ENCODE measurements around the gene EFNA5. TPM values are rescaled to one million over a fixed set of nuclear protein-coding genes. Genes with fewer than 3 reads are reported as not detected.

Gene EFNA5
- total and polyA plus RNA-seq, 5 experiments from 2014 or later, result 0.03 TPM; not detected in 4

GRCh38 chr5:107518616-107519015 is 152.1 kb downstream of the EFNA5 start:
- Mint-ChIP-seq H3K27me3 (peaks cover 1 to 12% (median 4%) of the 10 kb centered on the region in 5 donors), H3K4me1 (peaks cover 0 to 7% (median 0%) of the 10 kb centered on the region in 4 donors), H3K27ac (no peak overlapping the region), H3K4me3 (no peak overlapping the region), H3K9me3 (no peaks in the 10 kb centered on the region), H3K36me3 (no peaks in the 10 kb centered on the region)
- ATAC-seq (no peak), DNase-seq (no peak)
- POLR2A ChIA-PET, result no interaction called here

GRCh38 chr5:107518190-107518589 is 152.5 kb downstream of the EFNA5 start:
- no peak for ATAC-seq
- H3K9me3 Mint-ChIP-seq, result no peaks in the 10 kb centered on the region
- POLR2A ChIA-PET, result no interaction called here

DNA sequence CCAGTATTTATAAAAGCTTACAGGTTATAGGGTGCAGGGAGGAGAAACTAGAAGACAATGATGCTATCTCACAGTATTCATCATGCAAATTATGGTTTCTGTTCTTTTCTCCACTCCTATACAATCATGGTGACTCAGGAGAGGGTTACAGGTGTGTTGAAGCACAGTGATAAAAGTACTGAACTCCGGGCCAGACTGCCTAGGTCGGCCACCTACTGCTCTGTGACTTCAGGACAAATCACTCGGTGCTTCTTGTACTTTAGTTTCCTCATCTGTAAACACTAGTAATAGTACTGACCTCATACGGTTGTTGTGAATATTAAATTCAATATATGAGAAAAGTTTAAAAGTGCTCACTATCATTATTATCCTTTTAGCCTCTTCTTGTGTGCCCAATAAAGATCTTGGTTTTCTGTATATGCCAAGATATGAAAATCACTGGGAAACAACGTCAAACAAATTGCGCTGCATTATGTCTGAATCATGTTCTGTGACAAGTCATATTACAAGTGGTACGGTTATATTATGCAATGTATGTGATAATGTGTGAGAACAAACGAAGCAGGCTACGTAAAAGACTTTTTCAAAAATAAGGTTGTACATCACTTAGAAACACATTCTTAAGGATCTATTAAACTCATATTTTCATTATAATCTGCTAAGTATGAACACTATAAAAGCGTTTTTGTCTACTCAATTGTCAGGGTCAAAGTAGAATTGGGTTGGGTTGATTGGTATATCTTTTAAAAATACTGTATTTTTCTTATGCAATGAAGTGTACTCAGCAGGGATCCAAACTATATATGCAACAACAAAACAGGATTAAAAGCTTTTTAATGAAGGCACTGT is 153.3 kb downstream of the EFNA5 start:
- H3K4me3 Mint-ChIP-seq, result no peak overlapping the region
- POLR2A ChIA-PET, result no interaction called here
- H3K27ac Mint-ChIP-seq, result no peak overlapping the region
- H3K36me3 Mint-ChIP-seq, result no peaks in the 10 kb centered on the region
- H3K27me3 Mint-ChIP-seq, result peaks cover 4 to 15% (median 4%) of the 10 kb centered on the region in 5 donors
- DNase-seq, result no peak
- peaks cover 0 to 7% (median 0%) of the 10 kb centered on the region in 4 donors for H3K4me1 Mint-ChIP-seq
- no peaks in the 10 kb centered on the region for H3K9me3 Mint-ChIP-seq
- ATAC-seq, result no peak

More at GRCh38 chr5:107518190-107518589, 152.5 kb downstream of the EFNA5 start:
- Mint-ChIP-seq H3K27ac (no peak overlapping the region), H3K4me1 (peaks cover 0 to 7% (median 0%) of the 10 kb centered on the region in 4 donors), H3K36me3 (no peaks in the 10 kb centered on the region), H3K27me3 (peaks cover 4 to 14% (median 5%) of the 10 kb centered on the region in 5 donors), H3K4me3 (no peak overlapping the region)
- no peak for DNase-seq

GRCh38 chr5:107516452-107517184 is 154.1 kb downstream of the EFNA5 start:
- DNase-seq, result no peak
- Mint-ChIP-seq H3K27me3 (peaks cover 2 to 15% (median 4%) of the 10 kb centered on the region in 5 donors), H3K27ac (no peak overlapping the region), H3K4me1 (peaks cover 0 to 7% (median 0%) of the 10 kb centered on the region in 4 donors), H3K36me3 (no peaks in the 10 kb centered on the region), H3K4me3 (no peak overlapping the region), H3K9me3 (no peaks in the 10 kb centered on the region)
- POLR2A ChIA-PET, result no interaction called here
- no peak for ATAC-seq

DNA sequence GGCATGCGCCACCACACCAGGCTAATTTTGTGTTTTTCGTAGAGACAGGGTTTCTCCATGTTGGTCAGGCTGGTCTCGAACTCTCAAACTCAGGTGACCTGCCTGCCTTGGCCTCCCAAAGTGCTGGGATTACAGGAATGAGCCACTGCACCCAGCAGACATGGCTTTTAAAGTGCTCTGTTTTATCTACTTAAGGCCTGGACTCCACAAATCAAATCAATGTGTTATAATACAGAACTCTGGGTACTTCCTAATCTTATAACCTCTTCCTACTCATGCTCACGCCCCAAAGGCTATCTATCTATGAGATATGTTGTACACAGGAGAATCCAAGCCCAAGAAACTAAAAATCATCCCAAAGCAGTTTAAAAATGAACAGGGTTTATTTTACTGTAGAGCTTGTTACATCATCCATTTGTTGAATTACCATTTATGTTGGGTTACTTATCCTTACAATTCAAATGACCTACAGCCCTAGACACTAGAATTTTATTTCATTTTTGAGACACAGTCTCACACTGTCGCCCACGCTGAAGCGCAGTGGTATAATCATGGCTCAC is 155.1 kb downstream of the EFNA5 start:
- no peak overlapping the region for H3K27ac Mint-ChIP-seq
- peaks cover 0 to 7% (median 0%) of the 10 kb centered on the region in 4 donors for H3K4me1 Mint-ChIP-seq
- peaks cover 2 to 15% (median 4%) of the 10 kb centered on the region in 5 donors for H3K27me3 Mint-ChIP-seq
- POLR2A ChIA-PET, result no interaction called here
- DNase-seq (no peak), ATAC-seq (no peak)
- no peaks in the 10 kb centered on the region for H3K9me3 Mint-ChIP-seq
- no peak overlapping the region for H3K4me3 Mint-ChIP-seq
- no peaks in the 10 kb centered on the region for H3K36me3 Mint-ChIP-seq

DNA sequence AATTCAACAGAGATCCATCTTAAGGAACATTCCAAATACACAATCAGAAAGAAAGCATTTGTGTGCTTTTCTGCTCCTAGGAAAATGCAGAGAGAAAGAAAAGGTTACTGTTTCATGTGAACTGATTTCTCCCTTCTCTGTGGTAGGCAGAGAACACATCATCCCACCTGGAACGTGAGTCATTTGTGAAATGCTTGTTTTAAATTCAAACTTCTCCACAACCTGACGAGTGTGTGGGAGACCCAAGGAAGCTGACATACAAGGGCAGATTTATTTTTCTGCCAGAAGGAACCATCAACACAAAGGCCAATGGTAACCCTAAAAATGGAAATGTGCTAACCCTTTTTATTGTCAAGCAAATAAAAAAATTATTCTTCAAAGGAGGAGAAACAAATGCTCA is 156.4 kb downstream of the EFNA5 start:
- no peak overlapping the region for H3K4me3 Mint-ChIP-seq
- H3K9me3 Mint-ChIP-seq, result no peaks in the 10 kb centered on the region
- H3K27me3 Mint-ChIP-seq, result peaks cover 2 to 15% (median 4%) of the 10 kb centered on the region in 5 donors

GRCh38 chr5:107513337-107514085 is 157.2 kb downstream of the EFNA5 start:
- H3K4me1 Mint-ChIP-seq, result no peaks in the 10 kb centered on the region
- ATAC-seq, result no peak

More for the DNA sequence above, 156.4 kb downstream of the EFNA5 start:
- POLR2A ChIA-PET, result no interaction called here
- H3K36me3 Mint-ChIP-seq, result no peaks in the 10 kb centered on the region
- H3K4me1 Mint-ChIP-seq, result no peaks in the 10 kb centered on the region
- ATAC-seq (no peak), DNase-seq (no peak)
- no peak overlapping the region for H3K27ac Mint-ChIP-seq

GRCh38 chr5:107512029-107512428 is 158.7 kb downstream of the EFNA5 start:
- H3K36me3 Mint-ChIP-seq, result no peaks in the 10 kb centered on the region
- DNase-seq (no peak), ATAC-seq (no peak)
- H3K27me3 Mint-ChIP-seq, result peaks cover 2 to 15% (median 4%) of the 10 kb centered on the region in 5 donors
- no peaks in the 10 kb centered on the region for H3K4me1 Mint-ChIP-seq
- no peak overlapping the region for H3K4me3 Mint-ChIP-seq
- POLR2A ChIA-PET, result no interaction called here
- no peaks in the 10 kb centered on the region for H3K9me3 Mint-ChIP-seq
- no peak overlapping the region for H3K27ac Mint-ChIP-seq

More at GRCh38 chr5:107513337-107514085, 157.2 kb downstream of the EFNA5 start:
- H3K4me3 Mint-ChIP-seq, result no peak overlapping the region
- POLR2A ChIA-PET, result no interaction called here
- no peak for DNase-seq
- H3K27me3 Mint-ChIP-seq, result peaks cover 2 to 15% (median 4%) of the 10 kb centered on the region in 5 donors
- H3K9me3 Mint-ChIP-seq, result no peaks in the 10 kb centered on the region
- H3K36me3 Mint-ChIP-seq, result no peaks in the 10 kb centered on the region
- no peak overlapping the region for H3K27ac Mint-ChIP-seq

DNA sequence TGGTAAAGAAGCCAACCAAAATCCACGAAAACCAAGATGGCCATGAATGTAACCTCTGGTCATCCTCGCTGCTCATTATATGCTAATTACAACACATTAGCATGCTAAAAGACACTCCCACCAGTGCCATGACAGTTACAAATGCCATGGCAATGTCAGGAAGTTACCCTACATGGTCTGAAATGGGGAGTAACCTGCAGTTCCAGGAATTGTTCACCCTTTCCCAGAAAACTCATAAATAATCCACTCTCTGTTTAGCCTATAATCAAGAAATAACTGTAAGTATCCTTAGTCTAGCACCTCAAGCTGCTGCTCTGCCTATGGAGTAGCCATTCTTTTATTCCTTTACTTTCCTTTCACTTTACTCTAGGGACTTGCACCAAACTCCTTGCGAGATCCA is 160.6 kb downstream of the EFNA5 start:
- POLR2A ChIA-PET, result no interaction called here
- no peak for DNase-seq
- Mint-ChIP-seq H3K9me3 (no peaks in the 10 kb centered on the region), H3K27ac (no peak overlapping the region), H3K27me3 (peaks cover 0 to 21% (median 5%) of the 10 kb centered on the region in 5 donors), H3K4me1 (no peaks in the 10 kb centered on the region), H3K4me3 (no peak overlapping the region), H3K36me3 (no peaks in the 10 kb centered on the region)
- ATAC-seq, result no peak

DNA sequence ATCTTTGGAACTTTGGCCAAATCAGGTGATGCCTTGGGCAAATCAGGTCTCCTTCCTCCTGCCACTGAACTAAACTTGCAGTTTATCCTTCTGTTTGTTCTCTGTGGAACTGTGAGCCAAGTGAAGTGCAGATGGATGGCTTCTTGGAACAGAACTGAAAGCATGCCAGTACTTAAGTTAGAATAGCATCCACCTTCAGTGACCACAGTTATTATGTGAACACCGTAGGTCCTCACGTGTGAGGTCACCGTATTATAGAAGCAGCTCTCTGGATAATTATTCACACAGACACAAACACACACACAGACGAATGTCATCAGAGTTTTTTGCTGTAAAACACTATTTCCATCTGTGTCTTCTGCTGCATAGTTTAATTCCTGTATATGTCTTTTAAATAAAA is 162.6 kb downstream of the EFNA5 start:
- Mint-ChIP-seq H3K4me1 (no peaks in the 10 kb centered on the region), H3K4me3 (no peak overlapping the region), H3K27ac (no peak overlapping the region), H3K36me3 (no peaks in the 10 kb centered on the region), H3K9me3 (no peaks in the 10 kb centered on the region), H3K27me3 (peaks cover 2 to 15% (median 5%) of the 10 kb centered on the region in 5 donors)
- ATAC-seq (no peak), DNase-seq (no peak)
- POLR2A ChIA-PET, result no interaction called here

GRCh38 chr5:107505763-107506534 is 164.8 kb downstream of the EFNA5 start:
- Mint-ChIP-seq H3K36me3 (no peaks in the 10 kb centered on the region), H3K27me3 (peaks cover 2 to 23% (median 5%) of the 10 kb centered on the region in 5 donors), H3K4me3 (no peak overlapping the region), H3K9me3 (peaks cover 0 to 2% (median 0%) of the 10 kb centered on the region in 9 donors), H3K27ac (no peak overlapping the region), H3K4me1 (peaks cover 0 to 6% (median 2%) of the 10 kb centered on the region in 4 donors)
- POLR2A ChIA-PET, result no interaction called here
- DNase-seq, result no peak
- no peak for ATAC-seq

GRCh38 chr5:107504424-107504823 is 166.3 kb downstream of the EFNA5 start:
- POLR2A ChIA-PET, result no interaction called here
- Mint-ChIP-seq H3K4me1 (peaks cover 0 to 6% (median 2%) of the 10 kb centered on the region in 4 donors), H3K27me3 (peaks cover 2 to 23% (median 5%) of the 10 kb centered on the region in 5 donors), H3K27ac (no peak overlapping the region), H3K9me3 (peaks cover 0 to 2% (median 0%) of the 10 kb centered on the region in 9 donors), H3K4me3 (no peak overlapping the region), H3K36me3 (no peaks in the 10 kb centered on the region)
- no peak for DNase-seq
- ATAC-seq, result no peak
